ENCODE data around the gene SLC7A14. TPM values are rescaled to one million over a fixed set of nuclear protein-coding genes. Genes with fewer than 3 reads are reported as not detected.

Gene SLC7A14
- total and polyA plus RNA-seq, 2 donors (not counting 3 experiments of a cell fraction or from before 2014, with no cell fraction given) = 0.07 to 0.57 TPM

- ChIA-PET POLR2A (no interaction called here), CTCF (interaction anchor here (1.1 kb wide), 1 partner anchor 10 kb away, joined by 4 read pairs; no protein-coding TSS in a partner anchor)
- dilution Hi-C loops (cut with MboI; ENCODE audit: extremely low pct_ligation_motif_present, low sequenced_read_pairs) = no loop called here
These were observed 77.0 kb downstream of the SLC7A14 start for GRCh38 chr3:170508839-170509238.

More at GRCh38 chr3:170508839-170509238, 77.0 kb downstream of the SLC7A14 start:
- H3K4me2 ChIP-seq (ENCODE audit: insufficient read depth, low read length) = no peak overlapping the region
- H3K79me2 ChIP-seq (ENCODE audit: control insufficient read depth, insufficient read depth, low read length) = no peaks in the 10 kb centered on the region
- no peak overlapping the region for H2AFZ ChIP-seq (ENCODE audit: low read depth, low read length)
- BruUV-seq (replicated peaks) = no TSS peak
- FAIRE-seq (no peak), DNase-seq (ENCODE audit: low read depth, low spot score) (no peak)
- no peaks in the 10 kb centered on the region for H3K27me3 ChIP-seq (ENCODE audit: control insufficient read depth in 2 of 2, insufficient read depth in 2 of 2, low read length in 2 of 2)
- H3K27ac ChIP-seq (ENCODE audit: insufficient read depth, low read depth, low read length) = no peak overlapping the region
- H4K20me1 ChIP-seq (replicated peaks; ENCODE audit: control insufficient read depth, extremely low read depth, insufficient read depth, low read length) = no peaks in the 10 kb centered on the region
- H3K9me3 ChIP-seq (replicated peaks; ENCODE audit: control insufficient read depth, insufficient read depth, low read length) = no peaks in the 10 kb centered on the region
- TF ChIP-seq POLR2AphosphoS5 (IDR thresholded peaks at IDR 0.05; ENCODE audit: insufficient read depth, low read depth, low read length) (no peak), GATA2 (IDR thresholded peaks at IDR 0.05; ENCODE audit: insufficient read depth, insufficient read length, low read depth, low read length) (no peak), POLR2A (IDR thresholded peaks at IDR 0.05; ENCODE audit: low read depth, low read length) (no peak), MYC (IDR thresholded peaks at IDR 0.05; ENCODE audit: low read depth, low read length) (no peak), EZH2 (IDR thresholded peaks at IDR 0.05; ENCODE audit: borderline replicate concordance, low read depth, low read length, severe bottlenecking) (no peak), FOS (IDR thresholded peaks at IDR 0.05; ENCODE audit: borderline replicate concordance, insufficient read depth, low read length) (no peak), MAX (IDR thresholded peaks at IDR 0.05; ENCODE audit: insufficient read depth, insufficient read length) (no peak), JUN (IDR thresholded peaks at IDR 0.05; ENCODE audit: borderline replicate concordance, insufficient read depth, insufficient read length, low read depth) (no peak), CTCF (IDR thresholded peaks at IDR 0.05; ENCODE audit: extremely low read depth in 1 of 2, insufficient read depth in 1 of 2, low read depth in 1 of 2, low read length in 2 of 2) (no peak)
- no peaks in the 10 kb centered on the region for H3K9me1 ChIP-seq (replicated peaks; ENCODE audit: control insufficient read depth, extremely low read depth, insufficient read depth, low read length)
- H3K4me1 ChIP-seq (ENCODE audit: control insufficient read depth, extremely low read depth, insufficient read depth, low read length) = peaks cover 4% of the 10 kb centered on the region
- intact Hi-C loops (cut with micrococcal nuclease) = no loop called here
- H3K36me3 ChIP-seq (ENCODE audit: control insufficient read depth in 2 of 2, extremely low read depth in 1 of 2, insufficient read depth in 2 of 2, low read length in 2 of 2) = no peaks in the 10 kb centered on the region
- no peak overlapping the region for H3K4me3 ChIP-seq (replicated peaks in 1 of 3; ENCODE audit: insufficient read depth in 1 of 3, low read depth in 1 of 3, low read length in 3 of 3)
- H3K9ac ChIP-seq (replicated peaks; ENCODE audit: extremely low read depth, insufficient read depth, low read length) = no peak overlapping the region
